HEK293 (cell line): ENCODE measurements around the gene B4GALNT2.

Source experiments
- ATF2 ChIP-seq: fragments of 450-650 bp; formaldehyde crosslinking; IDR thresholded peaks from 2 replicates; pipeline ENCODE4 v1.5.1; 2016; ENCODE audit warnings: missing biosample characterization, missing genetic modification characterization, low read depth
- CTCF ChIP-seq: fragments of 450-650 bp; formaldehyde crosslinking; IDR thresholded peaks from 2 replicates; pipeline ENCODE4 v1.5.1; 2016; ENCODE audit warnings: missing biosample characterization, missing genetic modification characterization
- ELK4 ChIP-seq: IDR thresholded peaks from 2 replicates; pipeline ENCODE4 v1.6.1; 2011; ENCODE audit warnings: mild to moderate bottlenecking, low read depth, low read length, borderline replicate concordance
- HOXC10 ChIP-seq: sonication (generic); formaldehyde crosslinking; IDR thresholded peaks from 2 replicates; pipeline ENCODE4 v1.8.1; 2023; ENCODE audit warnings: mild to moderate bottlenecking, missing genetic modification reagents
- RBAK ChIP-seq: fragments of 450-650 bp; formaldehyde crosslinking; IDR thresholded peaks from 2 replicates; pipeline ENCODE4 v1.5.1; 2016; ENCODE audit warnings: missing biosample characterization, missing genetic modification characterization
- REST ChIP-seq: fragments of 450-650 bp; formaldehyde crosslinking; IDR thresholded peaks from 2 replicates; pipeline ENCODE4 v1.5.1; 2016; ENCODE audit warnings: missing biosample characterization, missing genetic modification characterization
- SP3 ChIP-seq: fragments of 450-650 bp; formaldehyde crosslinking; IDR thresholded peaks from 2 replicates; pipeline ENCODE4 v1.5.1; 2016; ENCODE audit warnings: missing biosample characterization, missing genetic modification characterization
- YY1 ChIP-seq: fragments of 450-650 bp; formaldehyde crosslinking; IDR thresholded peaks from 2 replicates; pipeline ENCODE4 v1.5.1; 2018; ENCODE audit warnings: missing biosample characterization, missing genetic modification characterization
- ZNF23 ChIP-seq: fragments of 450-650 bp; formaldehyde crosslinking; IDR thresholded peaks from 2 replicates; pipeline ENCODE4 v1.5.1; 2016; ENCODE audit warnings: missing biosample characterization, missing genetic modification characterization, borderline replicate concordance
- ZNF266 ChIP-seq: fragments of 450-650 bp; formaldehyde crosslinking; IDR thresholded peaks from 2 replicates; pipeline ENCODE4 v1.5.1; 2016; ENCODE audit warnings: missing biosample characterization, missing genetic modification characterization, low read depth
- ZNF433 ChIP-seq: fragments of 450-650 bp; formaldehyde crosslinking; IDR thresholded peaks from 2 replicates; pipeline ENCODE4 v1.5.1; 2016; ENCODE audit warnings: missing biosample characterization, missing genetic modification characterization, low read depth
- ZNF791 ChIP-seq: fragments of 450-650 bp; formaldehyde crosslinking; IDR thresholded peaks from 2 replicates; pipeline ENCODE4 v1.5.1; 2016; ENCODE audit warnings: missing biosample characterization, missing genetic modification characterization
- ZXDB ChIP-seq: fragments of 450-650 bp; formaldehyde crosslinking; IDR thresholded peaks from 2 replicates; pipeline ENCODE4 v1.5.1; 2016; ENCODE audit warnings: missing biosample characterization, missing genetic modification characterization

- no peak for TF ChIP-seq RBAK (tag by site-specific recombination)
- no peak for TF ChIP-seq SP3 (tag by site-specific recombination)
- no peak for TF ChIP-seq ZXDB (tag by site-specific recombination)
- TF ChIP-seq ATF2 (tag by site-specific recombination): no peak
- TF ChIP-seq CTCF (tag by site-specific recombination): no peak
- TF ChIP-seq ZNF266: no peak
- no peak for TF ChIP-seq REST (tag by site-specific recombination)
- no peak for TF ChIP-seq YY1
- no peak for TF ChIP-seq ZNF791 (tag by site-specific recombination)
- no peak for TF ChIP-seq ELK4
- no peak for TF ChIP-seq ZNF433 (tag by site-specific recombination)
- TF ChIP-seq ZNF23 (tag by site-specific recombination): no peak
- TF ChIP-seq HOXC10 (CRISPR knock-in tag): no peak
Measured at GRCh38 chr17:49151996-49152395, 19.4 kb downstream of the B4GALNT2 start.
